ENCODE measurements around the gene SLC15A4.

GRCh38 chr12:128813883-128814282 lies 9.9 kb downstream of the SLC15A4 start:
- TF ChIP-seq CTCF (conservative IDR thresholded peaks at IDR 0.05; ENCODE audit: low read length) (no peak), EZH2phosphoT487 (IDR thresholded peaks at IDR 0.05; ENCODE audit: borderline replicate concordance, low read depth, low read length) (no peak)
